ENCODE data around the gene SMR3A.

DNA sequence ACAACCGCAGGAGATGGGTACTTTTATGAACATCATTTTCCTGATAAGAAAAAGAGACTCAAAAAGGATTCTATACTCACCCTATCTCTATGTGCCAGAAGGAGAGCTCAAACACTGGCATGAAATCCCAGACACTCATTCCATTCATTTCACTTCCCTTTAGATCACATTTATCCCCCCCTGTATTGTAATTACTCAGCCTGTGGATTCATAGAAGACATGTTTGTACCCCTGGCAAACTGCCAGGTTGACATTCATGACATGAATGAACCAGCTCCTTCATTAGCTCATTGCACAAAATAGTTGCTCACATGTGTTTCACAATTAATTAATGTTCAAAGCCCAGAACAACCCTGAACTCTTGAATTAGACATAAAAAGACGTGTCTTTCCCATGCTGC lies 4.9 kb downstream of the SMR3A start:
- TF ChIP-seq, protein P1, sequence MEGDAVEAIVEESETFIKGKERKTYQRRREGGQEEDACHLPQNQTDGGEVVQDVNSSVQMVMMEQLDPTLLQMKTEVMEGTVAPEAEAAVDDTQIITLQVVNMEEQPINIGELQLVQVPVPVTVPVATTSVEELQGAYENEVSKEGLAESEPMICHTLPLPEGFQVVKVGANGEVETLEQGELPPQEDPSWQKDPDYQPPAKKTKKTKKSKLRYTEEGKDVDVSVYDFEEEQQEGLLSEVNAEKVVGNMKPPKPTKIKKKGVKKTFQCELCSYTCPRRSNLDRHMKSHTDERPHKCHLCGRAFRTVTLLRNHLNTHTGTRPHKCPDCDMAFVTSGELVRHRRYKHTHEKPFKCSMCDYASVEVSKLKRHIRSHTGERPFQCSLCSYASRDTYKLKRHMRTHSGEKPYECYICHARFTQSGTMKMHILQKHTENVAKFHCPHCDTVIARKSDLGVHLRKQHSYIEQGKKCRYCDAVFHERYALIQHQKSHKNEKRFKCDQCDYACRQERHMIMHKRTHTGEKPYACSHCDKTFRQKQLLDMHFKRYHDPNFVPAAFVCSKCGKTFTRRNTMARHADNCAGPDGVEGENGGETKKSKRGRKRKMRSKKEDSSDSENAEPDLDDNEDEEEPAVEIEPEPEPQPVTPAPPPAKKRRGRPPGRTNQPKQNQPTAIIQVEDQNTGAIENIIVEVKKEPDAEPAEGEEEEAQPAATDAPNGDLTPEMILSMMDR (IDR thresholded peaks at IDR 0.05) = no peak
- TF ChIP-seq POLR2A (IDR thresholded peaks at IDR 0.05) = no peak
